ENCODE measurements around the gene CPNE8. TPM values are rescaled to one million over a fixed set of nuclear protein-coding genes. Genes with fewer than 3 reads are reported as not detected.

The CPNE8 gene
- total and polyA plus RNA-seq, 9 donors: 4.6 to 16.1 (median 9.5) TPM

- H3K4me1 ChIP-seq (ENCODE audit: insufficient read depth): no peaks in the 10 kb centered on the region
- H3K4me3 ChIP-seq: no peak overlapping the region
- no peaks in the 10 kb centered on the region for H3K36me3 ChIP-seq
- intact Hi-C loops (cut with DNase I): no loop called here
- H3K9me3 ChIP-seq: peaks cover 0 to 3% of the 10 kb centered on the region in 2 donors
- TF ChIP-seq EP300 (IDR thresholded peaks at IDR 0.05): no peak
- no peaks in the 10 kb centered on the region for H3K27me3 ChIP-seq
- no peak for DNase-seq
- 78 to 95% (median 90%) methylated on average over 1 of the region's 1 CpG for whole genome bisulfite sequencing, 3 donors
- H3K27ac ChIP-seq: no peak overlapping the region
Observed at GRCh38 chr12:38788106-38788505, 117.3 kb downstream of the CPNE8 start.

GRCh38 chr12:38785381-38785780 is 120.0 kb downstream of the CPNE8 start:
- Histone ChIP-seq H3K36me3 (no peaks in the 10 kb centered on the region), H3K27me3 (no peaks in the 10 kb centered on the region), H3K27ac (no peak overlapping the region), H3K9me3 (no peaks in the 10 kb centered on the region), H3K4me1 (ENCODE audit: insufficient read depth) (no peaks in the 10 kb centered on the region), H3K4me3 (no peak overlapping the region)
- DNase-seq: no peak
- intact Hi-C loops (cut with DNase I): no loop called here
- 56 to 63% (median 57%) methylated on average over 1 of the region's 1 CpG for WGBS, 3 donors
- TF ChIP-seq CTCF (IDR thresholded peaks at IDR 0.05) (no peak), POLR2A (IDR thresholded peaks at IDR 0.05) (no peak), EP300 (IDR thresholded peaks at IDR 0.05) (no peak)

- Histone ChIP-seq H3K4me1 (ENCODE audit: insufficient read depth) (no peaks in the 10 kb centered on the region), H3K27me3 (no peaks in the 10 kb centered on the region), H3K27ac (no peak overlapping the region), H3K4me3 (no peak overlapping the region), H3K36me3 (no peaks in the 10 kb centered on the region), H3K9me3 (no peaks in the 10 kb centered on the region)
- TF ChIP-seq POLR2A (IDR thresholded peaks at IDR 0.05) (no peak), EP300 (IDR thresholded peaks at IDR 0.05) (no peak), CTCF (IDR thresholded peaks at IDR 0.05) (no peak)
- DNase-seq: no peak
- intact Hi-C loops (cut with DNase I): no loop called here
- WGBS, 3 donors: 56 to 87% (median 85%) methylated on average over 2 of the region's 2 CpGs
Observed at GRCh38 chr12:38783304-38783703, 122.1 kb downstream of the CPNE8 start.

- no peaks in the 10 kb centered on the region for H3K9me3 ChIP-seq
- no peak overlapping the region for H3K27ac ChIP-seq
- TF ChIP-seq POLR2A (IDR thresholded peaks at IDR 0.05) (no peak), EP300 (IDR thresholded peaks at IDR 0.05) (no peak), CTCF (IDR thresholded peaks at IDR 0.05) (no peak)
- H3K27me3 ChIP-seq: no peaks in the 10 kb centered on the region
- H3K36me3 ChIP-seq: no peaks in the 10 kb centered on the region
- DNase-seq: no peak
- intact Hi-C loops (cut with DNase I): no loop called here
- no peak overlapping the region for H3K4me3 ChIP-seq
- H3K4me1 ChIP-seq (ENCODE audit: insufficient read depth): no peaks in the 10 kb centered on the region
Observed at GRCh38 chr12:38782359-38782758, 123.0 kb downstream of the CPNE8 start.

- intact Hi-C loops (cut with DNase I): no loop called here
- Histone ChIP-seq H3K4me3 (no peak overlapping the region), H3K9me3 (no peaks in the 10 kb centered on the region), H3K27ac (no peak overlapping the region), H3K36me3 (no peaks in the 10 kb centered on the region), H3K4me1 (ENCODE audit: insufficient read depth) (no peaks in the 10 kb centered on the region), H3K27me3 (no peaks in the 10 kb centered on the region)
- 84 to 100% (median 91%) methylated on average over 1 of the region's 1 CpG for WGBS, 3 donors
- TF ChIP-seq CTCF (IDR thresholded peaks at IDR 0.05) (no peak), POLR2A (IDR thresholded peaks at IDR 0.05) (no peak), EP300 (IDR thresholded peaks at IDR 0.05) (no peak)
- no peak for DNase-seq
Observed at GRCh38 chr12:38776647-38777046, 128.7 kb downstream of the CPNE8 start.

All from ovary (tissue), 9 donors.